Mesendoderm (in vitro differentiated cells): ENCODE measurements around the gene KHK.

Experiments
- DNase-seq: peaks from one replicate; pipeline ENCODE4 v3.0.0; 2013
- H2AK5ac ChIP-seq: 2 replicates; pipeline ENCODE4 v1.6.1; 2013; ENCODE audit warnings: low read length, inconsistent platforms
- H2BK120ac ChIP-seq: 2 replicates; pipeline ENCODE4 v1.6.1; 2013; ENCODE audit warnings: low read depth, mild to moderate bottlenecking, low read length, moderate library complexity, mixed read lengths
- H2BK15ac ChIP-seq: replicated peaks from 2 replicates; pipeline ENCODE4 v1.6.1; 2013; ENCODE audit warnings: low read depth, mild to moderate bottlenecking, moderate library complexity
- H2BK5ac ChIP-seq: 2 replicates; pipeline ENCODE4 v1.6.1; 2013; ENCODE audit warnings: low read length, inconsistent platforms
- H3K18ac ChIP-seq: 2 replicates; pipeline ENCODE4 v1.6.1; 2013; ENCODE audit warnings: mild to moderate bottlenecking, low read length, mixed read lengths
- H3K23ac ChIP-seq: one replicate; pipeline ENCODE4 v1.6.1; 2013; ENCODE audit warnings: low read length
- H3K27ac ChIP-seq: 2 replicates; pipeline ENCODE4 v1.5.1; 2013; ENCODE audit warnings: low read depth, mild to moderate bottlenecking, inconsistent platforms, low read length, moderate library complexity
- H3K27me3 ChIP-seq: 2 replicates; pipeline ENCODE4 v1.6.1; 2013; ENCODE audit warnings: low read length, control low read depth, mild to moderate bottlenecking, inconsistent platforms; ENCODE audit not compliant: insufficient read depth, poor library complexity
- H3K36me3 ChIP-seq: 2 replicates; pipeline ENCODE4 v1.6.1; 2013; ENCODE audit warnings: low read length, inconsistent platforms; ENCODE audit not compliant: control insufficient read depth, insufficient read depth
- H3K4ac ChIP-seq: one replicate; pipeline ENCODE4 v1.6.1; 2013; ENCODE audit warnings: low read depth, mild to moderate bottlenecking, low read length, moderate library complexity
- H3K4me1 ChIP-seq: 2 replicates; pipeline ENCODE4 v1.6.1; 2013; ENCODE audit warnings: low read depth, low read length, inconsistent platforms; ENCODE audit not compliant: control insufficient read depth
- H3K4me2 ChIP-seq: 2 replicates; pipeline ENCODE4 v1.6.1; 2013; ENCODE audit warnings: low read length
- H3K4me3 ChIP-seq: 2 replicates; pipeline ENCODE4 v1.5.1; 2013; ENCODE audit warnings: mild to moderate bottlenecking, low read length
- H3K56ac ChIP-seq: one replicate; pipeline ENCODE4 v1.6.1; 2013; ENCODE audit warnings: low read length
- H3K79me1 ChIP-seq: 2 replicates; pipeline ENCODE4 v1.6.1; 2013; ENCODE audit warnings: low read length, inconsistent platforms
- H3K79me2 ChIP-seq: 2 replicates; pipeline ENCODE4 v1.6.1; 2013; ENCODE audit warnings: mild to moderate bottlenecking, low read length; ENCODE audit not compliant: control insufficient read depth, insufficient read depth
- H3K9ac ChIP-seq: 2 replicates; pipeline ENCODE4 v1.6.1; 2013; ENCODE audit warnings: low read length, inconsistent platforms
- H4K5ac ChIP-seq: one replicate; pipeline ENCODE4 v1.6.1; 2013; ENCODE audit warnings: low read length
- H4K8ac ChIP-seq: one replicate; pipeline ENCODE4 v1.6.1; 2013; ENCODE audit warnings: low read depth, mild to moderate bottlenecking, control low read depth, low read length, moderate library complexity
- WGBS: extraction: QIAGEN DNeasy Blood & Tissue Kit; methylation state at CpG from one replicate; pipeline ENCODE4 v1.1.7; 2013; ENCODE audit warnings: low lambda C conversion rate, missing lambda C conversion rate; ENCODE audit not compliant: insufficient coverage; ENCODE audit errors: extremely low coverage; 5-methylcytosine and 5-hydroxymethylcytosine counted together

The KHK gene

GRCh38 chr2:27067385-27067784 lies 19.2 kb upstream of the KHK start:
- H3K4me3 ChIP-seq, result no peak overlapping the region
- no peak overlapping the region for H4K5ac ChIP-seq
- H3K79me1 ChIP-seq, result peaks cover 24% of the 10 kb centered on the region
- H3K27me3 ChIP-seq, result no peaks in the 10 kb centered on the region
- H3K4me2 ChIP-seq, result no peak overlapping the region
- H3K56ac ChIP-seq, result no peak overlapping the region
- peaks cover 4% of the 10 kb centered on the region for H3K36me3 ChIP-seq
- peaks cover 2% of the 10 kb centered on the region for H3K4me1 ChIP-seq
- no peak overlapping the region for H3K23ac ChIP-seq
- H2BK5ac ChIP-seq, result no peak overlapping the region
- H3K9ac ChIP-seq, result no peak overlapping the region
- no peak overlapping the region for H3K18ac ChIP-seq
- H2BK120ac ChIP-seq, result no peak overlapping the region
- H2BK15ac ChIP-seq, result no peak overlapping the region
- WGBS, result no CpG with 5 or more reads among the region's 5 CpGs
- no peak overlapping the region for H2AK5ac ChIP-seq
- H3K4ac ChIP-seq, result no peak overlapping the region
- no peak for DNase-seq
- H3K27ac ChIP-seq, result no peak overlapping the region
- peaks cover 17% of the 10 kb centered on the region for H3K79me2 ChIP-seq
- no peak overlapping the region for H4K8ac ChIP-seq

GRCh38 chr2:27069436-27069835 lies 17.1 kb upstream of the KHK start:
- Histone ChIP-seq H3K79me1 (peaks cover 24% of the 10 kb centered on the region), H3K4ac (no peak overlapping the region), H3K36me3 (peaks cover 4% of the 10 kb centered on the region), H2AK5ac (no peak overlapping the region), H3K4me3 (no peak overlapping the region), H2BK120ac (no peak overlapping the region), H3K9ac (peak overlapping the region; percentile 29), H3K23ac (no peak overlapping the region), H2BK15ac (no peak overlapping the region), H3K4me1 (peaks cover 2% of the 10 kb centered on the region), H3K27ac (no peak overlapping the region), H3K27me3 (no peaks in the 10 kb centered on the region), H3K56ac (peak overlapping the region; percentile 42), H4K5ac (no peak overlapping the region), H3K79me2 (peaks cover 17% of the 10 kb centered on the region), H4K8ac (no peak overlapping the region), H3K4me2 (no peak overlapping the region), H2BK5ac (no peak overlapping the region), H3K18ac (no peak overlapping the region)
- no peak for DNase-seq
- no CpG with 5 or more reads among the region's 6 CpGs for WGBS

- Histone ChIP-seq H3K36me3 (peaks cover 4% of the 10 kb centered on the region), H3K9ac (peak overlapping the region; percentile 88), H3K4me1 (peaks cover 2% of the 10 kb centered on the region), H4K5ac (no peak overlapping the region), H3K79me2 (peaks cover 17% of the 10 kb centered on the region), H3K27me3 (no peaks in the 10 kb centered on the region), H3K4ac (no peak overlapping the region), H3K23ac (no peak overlapping the region), H3K18ac (no peak overlapping the region), H4K8ac (no peak overlapping the region), H2BK15ac (no peak overlapping the region), H3K56ac (peak overlapping the region; percentile 95), H2BK5ac (no peak overlapping the region), H2BK120ac (no peak overlapping the region), H2AK5ac (no peak overlapping the region), H3K27ac (no peak overlapping the region), H3K4me3 (no peak overlapping the region), H3K4me2 (peak overlapping the region; percentile 97), H3K79me1 (peaks cover 24% of the 10 kb centered on the region)
- no CpG with 5 or more reads among the region's 8 CpGs for WGBS
- DNase-seq, result no peak
Observed at GRCh38 chr2:27069961-27070618, 16.5 kb upstream of the KHK start.

GRCh38 chr2:27070653-27071276 lies 15.8 kb upstream of the KHK start:
- peak overlapping the region; percentile 86 for H3K4ac ChIP-seq
- no peak overlapping the region for H2BK120ac ChIP-seq
- peaks cover 24% of the 10 kb centered on the region for H3K79me1 ChIP-seq
- H3K56ac ChIP-seq, result peak overlapping the region; percentile 95
- peak overlapping the region; percentile 90 for H3K23ac ChIP-seq
- peaks cover 2% of the 10 kb centered on the region for H3K4me1 ChIP-seq
- H3K9ac ChIP-seq, result peak overlapping the region; percentile 88
- no peak overlapping the region for H3K27ac ChIP-seq
- H3K4me3 ChIP-seq, result peak overlapping the region; percentile 96
- no peak overlapping the region for H2BK15ac ChIP-seq
- H4K8ac ChIP-seq, result no peak overlapping the region
- H3K27me3 ChIP-seq, result no peaks in the 10 kb centered on the region
- peaks cover 17% of the 10 kb centered on the region for H3K79me2 ChIP-seq
- H3K18ac ChIP-seq, result peak overlapping the region; percentile 77
- DNase-seq, result no peak
- no peak overlapping the region for H4K5ac ChIP-seq
- no CpG with 5 or more reads among the region's 11 CpGs for WGBS
- peak overlapping the region; percentile 64 for H2AK5ac ChIP-seq
- H3K4me2 ChIP-seq, result peak overlapping the region; percentile 97
- H3K36me3 ChIP-seq, result peaks cover 4% of the 10 kb centered on the region
- H2BK5ac ChIP-seq, result peak overlapping the region; percentile 17

- Histone ChIP-seq H3K79me1 (peaks cover 24% of the 10 kb centered on the region), H3K23ac (peak within 1 kb of the TSS; percentile 100), H3K36me3 (peaks cover 4% of the 10 kb centered on the region), H3K4me1 (peaks cover 2% of the 10 kb centered on the region), H4K8ac (peak within 1 kb of the TSS; percentile 78), H3K4ac (peak within 1 kb of the TSS; percentile 86), H3K56ac (peak within 1 kb of the TSS; percentile 98), H2BK5ac (peak within 1 kb of the TSS; percentile 87), H2BK15ac (no peak within 1 kb of the TSS), H3K27me3 (no peaks in the 10 kb centered on the region), H3K9ac (peak within 1 kb of the TSS; percentile 88), H3K18ac (peak within 1 kb of the TSS; percentile 77), H3K4me3 (peak within 1 kb of the TSS; percentile 96), H3K4me2 (peak within 1 kb of the TSS; percentile 97), H2AK5ac (peak within 1 kb of the TSS; percentile 64), H3K79me2 (peaks cover 17% of the 10 kb centered on the region), H3K27ac (peak within 1 kb of the TSS; percentile 92), H4K5ac (no peak within 1 kb of the TSS), H2BK120ac (peak within 1 kb of the TSS; percentile 3)
- peak; percentile 95 for DNase-seq
- no CpG with 5 or more reads among the region's 86 CpGs for WGBS
Observed at GRCh38 chr2:27071277-27071989, 15.1 kb upstream of the KHK start, which contains the start of gene OST4. TSS of gene OST4 (minus strand) at chr2:27071654.
